Neural crest cell (in vitro differentiated cells): ENCODE measurements around the gene CMTR1. TPM values are rescaled to one million over a fixed set of nuclear protein-coding genes. Genes with fewer than 3 reads are reported as not detected.

Experiments
- DNase-seq: peaks from one replicate; pipeline ENCODE4 v3.0.0; 2021; ENCODE audit warnings: low read depth, mixed read lengths, low spot score
- H3K27ac Mint-ChIP-seq: one replicate; pipeline ENCODE4 v1.8.0; 2021; ENCODE audit warnings: mild to moderate bottlenecking, mixed read lengths; ENCODE audit not compliant: unreplicated experiment
- H3K27me3 Mint-ChIP-seq: 2 replicates; pipeline ENCODE4 v1.8.0; 2021; ENCODE audit warnings: low read depth, mild to moderate bottlenecking, mixed read lengths
- H3K36me3 Mint-ChIP-seq: 2 replicates; pipeline ENCODE4 v1.8.0; 2021; ENCODE audit warnings: low read depth, mild to moderate bottlenecking, mixed read lengths
- H3K4me1 Mint-ChIP-seq: 2 replicates; pipeline ENCODE4 v1.8.0; 2021; ENCODE audit warnings: mixed read lengths
- H3K4me3 Mint-ChIP-seq: one replicate; pipeline ENCODE4 v1.8.0; 2021; ENCODE audit warnings: mild to moderate bottlenecking, mixed read lengths
- H3K9me3 Mint-ChIP-seq: 2 replicates; pipeline ENCODE4 v1.8.0; 2021; ENCODE audit warnings: mixed read lengths
- total RNA-seq: library from RNA; stranded (reverse); gene quantifications from 2 replicates; pipeline ENCODE4 v1.2.1, GENCODE V29; 2021
- TF ChIP-seq, protein P1 (sequence below): fragments of 200-600 bp; sonication (generic); conservative IDR thresholded peaks from 2 replicates; pipeline ENCODE4 v1.5.0; 2021; ENCODE audit warnings: antibody characterized with exemption, mild to moderate bottlenecking

CMTR1 gene
- total RNA-seq, 1 donor from 2014 or later, result 51.0 TPM

- no peaks in the 10 kb centered on the region for H3K9me3 Mint-ChIP-seq
- H3K27ac Mint-ChIP-seq, result no peak overlapping the region
- DNase-seq, result no peak
- TF ChIP-seq, protein P1, sequence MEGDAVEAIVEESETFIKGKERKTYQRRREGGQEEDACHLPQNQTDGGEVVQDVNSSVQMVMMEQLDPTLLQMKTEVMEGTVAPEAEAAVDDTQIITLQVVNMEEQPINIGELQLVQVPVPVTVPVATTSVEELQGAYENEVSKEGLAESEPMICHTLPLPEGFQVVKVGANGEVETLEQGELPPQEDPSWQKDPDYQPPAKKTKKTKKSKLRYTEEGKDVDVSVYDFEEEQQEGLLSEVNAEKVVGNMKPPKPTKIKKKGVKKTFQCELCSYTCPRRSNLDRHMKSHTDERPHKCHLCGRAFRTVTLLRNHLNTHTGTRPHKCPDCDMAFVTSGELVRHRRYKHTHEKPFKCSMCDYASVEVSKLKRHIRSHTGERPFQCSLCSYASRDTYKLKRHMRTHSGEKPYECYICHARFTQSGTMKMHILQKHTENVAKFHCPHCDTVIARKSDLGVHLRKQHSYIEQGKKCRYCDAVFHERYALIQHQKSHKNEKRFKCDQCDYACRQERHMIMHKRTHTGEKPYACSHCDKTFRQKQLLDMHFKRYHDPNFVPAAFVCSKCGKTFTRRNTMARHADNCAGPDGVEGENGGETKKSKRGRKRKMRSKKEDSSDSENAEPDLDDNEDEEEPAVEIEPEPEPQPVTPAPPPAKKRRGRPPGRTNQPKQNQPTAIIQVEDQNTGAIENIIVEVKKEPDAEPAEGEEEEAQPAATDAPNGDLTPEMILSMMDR, result no peak
- H3K36me3 Mint-ChIP-seq, result peaks cover 13% of the 10 kb centered on the region
- no peaks in the 10 kb centered on the region for H3K4me1 Mint-ChIP-seq
- H3K27me3 Mint-ChIP-seq, result no peaks in the 10 kb centered on the region
- no peak overlapping the region for H3K4me3 Mint-ChIP-seq
Observed at GRCh38 chr6:37451441-37452193, 18.6 kb downstream of the CMTR1 start.

DNA sequence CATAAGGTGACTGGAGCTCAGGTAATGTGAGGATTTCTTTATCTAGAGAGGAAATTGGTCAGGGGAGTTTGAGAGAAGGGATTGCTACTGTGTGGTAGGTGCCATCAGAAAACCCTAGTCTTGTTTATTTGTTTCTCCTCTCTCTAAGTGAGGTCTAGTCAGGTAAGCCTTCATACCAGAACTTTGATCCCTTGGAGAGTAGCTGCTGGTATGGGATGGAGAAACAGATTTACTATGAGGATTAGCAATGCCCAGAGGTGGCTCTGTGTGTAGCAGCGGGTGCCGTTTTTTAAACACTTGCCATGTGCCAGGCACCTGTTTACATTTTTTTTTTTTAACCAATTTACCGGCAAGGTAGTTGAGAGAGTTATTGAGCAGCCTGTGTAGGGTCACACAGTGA, 19.5 kb downstream of the CMTR1 start:
- Mint-ChIP-seq H3K4me1 (no peaks in the 10 kb centered on the region), H3K4me3 (no peak overlapping the region), H3K27me3 (no peaks in the 10 kb centered on the region), H3K9me3 (no peaks in the 10 kb centered on the region), H3K27ac (peak overlapping the region; percentile 27), H3K36me3 (peaks cover 8% of the 10 kb centered on the region)
- TF ChIP-seq, protein P1, result no peak
- DNase-seq, result no peak

- no peak for DNase-seq
- Mint-ChIP-seq H3K27me3 (no peaks in the 10 kb centered on the region), H3K4me3 (no peak overlapping the region), H3K4me1 (no peaks in the 10 kb centered on the region), H3K27ac (no peak overlapping the region), H3K36me3 (peaks cover 12% of the 10 kb centered on the region), H3K9me3 (no peaks in the 10 kb centered on the region)
- TF ChIP-seq, protein P1, result no peak
Observed at GRCh38 chr6:37454420-37455140, 21.6 kb downstream of the CMTR1 start.

GRCh38 chr6:37456126-37456525, 23.1 kb downstream of the CMTR1 start:
- H3K9me3 Mint-ChIP-seq, result no peaks in the 10 kb centered on the region
- no peak overlapping the region for H3K4me3 Mint-ChIP-seq
- H3K27me3 Mint-ChIP-seq, result no peaks in the 10 kb centered on the region
- DNase-seq, result no peak
- TF ChIP-seq, protein P1, result no peak
- H3K27ac Mint-ChIP-seq, result no peak overlapping the region
- no peaks in the 10 kb centered on the region for H3K4me1 Mint-ChIP-seq
- H3K36me3 Mint-ChIP-seq, result peaks cover 12% of the 10 kb centered on the region

DNA sequence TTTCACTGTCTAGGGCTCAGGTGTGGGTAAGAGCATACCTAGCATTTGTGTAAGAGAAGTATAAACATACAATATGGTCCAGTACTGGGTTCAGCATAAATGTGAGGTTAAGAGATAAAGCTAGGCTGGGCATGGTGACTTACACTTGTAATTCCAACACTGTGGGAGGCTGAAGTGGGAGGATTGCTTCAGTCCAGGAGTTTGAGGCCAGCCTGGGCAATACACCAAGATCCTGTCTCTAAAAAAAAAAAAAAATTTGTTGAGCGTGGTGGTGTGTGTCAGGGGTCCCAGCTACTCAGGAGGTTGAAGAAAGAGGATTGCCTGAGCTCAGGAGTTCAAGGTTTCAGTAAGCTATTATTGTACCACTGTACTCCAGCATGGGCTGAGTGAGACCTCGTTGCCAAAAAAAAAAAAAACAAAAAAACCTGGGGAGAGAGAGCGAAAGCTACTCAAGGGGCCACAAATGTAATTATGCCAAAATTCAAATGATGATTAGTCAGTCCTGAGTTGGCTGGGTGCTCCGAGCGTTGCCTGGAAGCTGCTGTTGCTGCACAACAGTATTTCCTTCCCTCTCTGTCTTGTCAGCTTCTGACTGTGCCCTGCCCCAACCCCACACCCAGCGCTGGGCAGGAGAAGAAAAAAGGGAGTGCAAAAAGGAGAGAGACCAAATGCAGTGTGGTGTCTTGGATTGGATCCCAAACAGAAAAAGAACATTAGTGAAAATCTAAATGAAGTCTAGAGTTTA, 24.0 kb downstream of the CMTR1 start:
- Mint-ChIP-seq H3K4me1 (no peaks in the 10 kb centered on the region), H3K27me3 (no peaks in the 10 kb centered on the region), H3K9me3 (no peaks in the 10 kb centered on the region), H3K36me3 (peaks cover 12% of the 10 kb centered on the region), H3K4me3 (no peak overlapping the region), H3K27ac (no peak overlapping the region)
- no peak for DNase-seq
- TF ChIP-seq, protein P1, result no peak
